IPS-11a (cell line): ENCODE data around the gene DPP9.
"Not testable (repeated sequence)": the region's sequence is repeated elsewhere in the genome, so short reads cannot be mapped to it uniquely, and the experiment has no call there.

Source experiments
- H3K4me3 ChIP-seq: one replicate; pipeline ENCODE4 v1.5.1; 2013; ENCODE audit warnings: low read depth, low read length, control low read depth

The DPP9 gene

DNA sequence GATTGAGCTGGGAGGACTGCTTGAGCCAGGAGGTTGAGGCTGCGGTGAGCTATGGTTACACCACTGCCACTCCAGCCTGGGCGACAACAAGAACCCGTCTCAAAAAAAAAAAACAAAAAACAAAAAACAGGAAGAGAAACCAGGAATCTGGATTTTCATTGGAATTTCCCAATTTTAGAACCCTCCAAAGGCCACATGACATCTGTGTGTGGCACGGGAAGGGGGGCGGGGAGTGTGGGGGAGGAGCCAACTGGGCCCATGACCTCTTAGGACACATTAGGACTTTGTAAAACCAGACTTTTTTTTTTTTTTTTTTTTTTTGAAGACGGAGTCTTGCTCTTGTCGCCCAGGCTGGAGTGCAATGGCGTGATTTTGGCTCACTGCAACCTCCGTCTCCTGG, 32.3 kb downstream of the DPP9 start:
- H3K4me3 ChIP-seq = no peak overlapping the region

- no peak overlapping the region for H3K4me3 ChIP-seq
Observed at GRCh38 chr19:4690361-4690760, 33.3 kb downstream of the DPP9 start.

DNA sequence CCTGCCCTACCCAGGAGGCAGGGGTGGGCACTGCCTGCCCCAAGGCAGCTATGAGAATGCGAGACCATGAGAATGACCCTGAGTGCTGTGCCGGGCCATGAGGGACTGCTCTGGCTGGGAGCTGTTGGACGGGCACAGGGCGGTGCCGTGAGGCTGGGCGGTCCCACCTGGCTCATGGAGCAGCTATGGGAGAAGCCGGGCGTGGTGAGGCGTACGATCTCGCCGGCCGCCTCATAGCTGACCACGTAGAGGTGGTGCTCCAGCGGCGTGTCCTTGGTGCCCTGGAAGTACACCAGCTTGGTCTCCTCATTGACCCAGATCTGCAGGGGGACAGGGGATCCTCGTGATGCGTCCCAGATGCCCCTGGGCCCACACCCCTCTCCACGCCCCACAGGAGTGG, 34.2 kb downstream of the DPP9 start:
- H3K4me3 ChIP-seq = no peak overlapping the region

DNA sequence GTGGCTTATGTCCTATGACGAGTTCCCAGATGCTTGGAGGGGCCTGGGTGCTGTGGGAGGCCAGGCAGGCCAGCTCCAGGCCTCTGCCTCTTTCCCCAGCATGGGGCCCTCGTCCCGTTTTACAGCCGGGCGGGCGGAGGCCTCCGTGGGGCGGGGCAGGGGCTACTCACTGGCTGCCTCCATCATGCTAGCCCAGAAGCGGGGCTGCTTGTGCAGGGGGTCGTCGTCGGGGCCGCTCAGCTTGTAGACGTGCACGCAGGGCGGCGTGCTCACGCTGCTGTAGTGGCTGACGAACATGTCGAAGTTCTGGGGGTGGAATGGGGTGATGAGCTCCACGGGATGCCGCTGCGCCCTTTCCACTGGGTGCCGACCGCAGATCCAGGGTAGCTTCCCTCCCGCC, 35.1 kb downstream of the DPP9 start:
- H3K4me3 ChIP-seq = no peak overlapping the region

- no peak overlapping the region for H3K4me3 ChIP-seq
Observed at GRCh38 chr19:4687396-4687795, 36.2 kb downstream of the DPP9 start.

- H3K4me3 ChIP-seq = no peak overlapping the region
Observed at GRCh38 chr19:4686700-4687099, 36.9 kb downstream of the DPP9 start.

- H3K4me3 ChIP-seq = no peak overlapping the region
Observed at GRCh38 chr19:4684312-4685095, 39.1 kb downstream of the DPP9 start.

GRCh38 chr19:4682417-4683200, 41.0 kb downstream of the DPP9 start:
- H3K4me3 ChIP-seq = no peak overlapping the region

DNA sequence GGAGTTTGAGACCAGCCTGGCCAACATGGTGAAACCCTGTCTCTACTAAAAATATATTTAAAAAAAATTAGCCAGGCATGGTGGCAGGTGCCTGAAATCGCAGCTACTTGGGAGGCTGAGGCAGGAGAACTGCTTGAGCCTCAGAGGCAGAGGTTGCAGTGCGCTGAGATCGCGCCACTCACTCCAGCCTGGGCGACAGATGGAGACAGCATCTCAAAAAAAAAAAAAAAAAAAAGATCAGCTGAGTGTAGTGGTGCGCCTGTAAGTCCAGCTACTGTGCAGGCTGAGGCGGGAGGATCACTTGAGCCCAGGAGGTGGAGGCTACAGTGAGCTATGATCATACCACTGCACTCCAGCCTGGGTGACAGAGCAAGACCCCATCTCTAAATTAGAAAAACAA, 43.6 kb downstream of the DPP9 start:
- not testable (repeated sequence) for H3K4me3 ChIP-seq

GRCh38 chr19:4678881-4679790, 44.5 kb downstream of the DPP9 start:
- H3K4me3 ChIP-seq = no peak overlapping the region

DNA sequence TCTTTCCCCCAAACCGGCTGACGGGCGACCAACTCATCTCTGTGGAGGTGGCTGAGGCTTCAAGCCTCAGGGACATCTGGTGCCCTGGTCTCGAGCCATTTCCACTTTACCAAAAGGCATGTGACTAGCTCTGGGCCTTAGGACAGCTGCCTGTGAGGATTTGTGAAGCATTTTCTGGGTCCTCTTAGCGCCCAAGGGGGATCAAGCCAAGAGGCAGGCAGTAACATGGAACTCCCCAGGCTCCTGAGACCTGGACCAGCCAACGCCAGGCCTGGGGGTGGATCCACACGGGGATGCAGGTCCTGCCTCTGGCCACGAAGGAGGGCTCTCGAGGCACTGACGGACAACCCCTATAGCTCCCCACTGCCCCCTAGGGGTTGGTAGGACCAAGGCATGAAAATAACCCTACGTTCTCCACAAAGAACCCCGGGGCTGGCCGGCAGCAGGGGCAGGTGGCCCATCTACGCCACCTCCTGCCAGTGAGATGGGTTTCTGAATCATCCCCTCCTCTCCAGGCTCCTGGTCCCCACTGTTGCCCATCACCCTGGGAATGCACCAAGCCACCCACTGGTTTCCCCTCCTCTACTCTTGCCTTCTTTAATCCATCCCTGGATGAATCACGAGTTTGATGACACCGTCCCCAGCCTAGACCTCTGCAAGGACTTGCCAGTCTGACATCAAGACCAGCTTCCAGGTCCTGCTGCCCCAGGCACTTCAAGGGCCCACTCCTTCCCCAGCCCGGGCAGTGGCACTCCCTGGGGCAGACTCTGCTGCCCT, 46.5 kb downstream of the DPP9 start:
- H3K4me3 ChIP-seq = no peak overlapping the region

GRCh38 chr19:4675346-4675745, 48.3 kb downstream of the DPP9 start:
- no peak overlapping the region for H3K4me3 ChIP-seq

GRCh38 chr19:4673726-4674125, 49.9 kb downstream of the DPP9 start:
- no peak overlapping the region for H3K4me3 ChIP-seq

DNA sequence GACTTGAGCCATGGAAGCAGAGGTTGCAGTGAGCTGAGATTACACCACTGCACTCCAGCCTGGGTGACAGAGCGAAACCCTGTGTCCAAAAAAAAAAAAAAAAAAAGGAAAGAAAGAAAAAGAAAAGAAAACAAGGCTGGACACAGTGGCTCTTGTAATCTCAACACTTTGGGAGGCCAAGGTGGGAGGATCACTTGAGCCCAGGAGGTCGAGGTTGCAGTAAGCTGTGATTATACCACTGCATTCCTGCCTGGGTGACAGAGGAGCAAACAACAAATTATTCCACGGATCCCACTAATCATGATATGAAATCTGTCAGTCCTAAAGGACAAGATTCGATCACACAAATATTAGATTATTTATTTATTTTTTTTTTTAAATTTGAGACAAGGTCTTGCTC, 50.4 kb downstream of the DPP9 start:
- H3K4me3 ChIP-seq = no peak overlapping the region

- H3K4me3 ChIP-seq = no peak overlapping the region
Observed at GRCh38 chr19:4671185-4671851, 52.3 kb downstream of the DPP9 start.

DNA sequence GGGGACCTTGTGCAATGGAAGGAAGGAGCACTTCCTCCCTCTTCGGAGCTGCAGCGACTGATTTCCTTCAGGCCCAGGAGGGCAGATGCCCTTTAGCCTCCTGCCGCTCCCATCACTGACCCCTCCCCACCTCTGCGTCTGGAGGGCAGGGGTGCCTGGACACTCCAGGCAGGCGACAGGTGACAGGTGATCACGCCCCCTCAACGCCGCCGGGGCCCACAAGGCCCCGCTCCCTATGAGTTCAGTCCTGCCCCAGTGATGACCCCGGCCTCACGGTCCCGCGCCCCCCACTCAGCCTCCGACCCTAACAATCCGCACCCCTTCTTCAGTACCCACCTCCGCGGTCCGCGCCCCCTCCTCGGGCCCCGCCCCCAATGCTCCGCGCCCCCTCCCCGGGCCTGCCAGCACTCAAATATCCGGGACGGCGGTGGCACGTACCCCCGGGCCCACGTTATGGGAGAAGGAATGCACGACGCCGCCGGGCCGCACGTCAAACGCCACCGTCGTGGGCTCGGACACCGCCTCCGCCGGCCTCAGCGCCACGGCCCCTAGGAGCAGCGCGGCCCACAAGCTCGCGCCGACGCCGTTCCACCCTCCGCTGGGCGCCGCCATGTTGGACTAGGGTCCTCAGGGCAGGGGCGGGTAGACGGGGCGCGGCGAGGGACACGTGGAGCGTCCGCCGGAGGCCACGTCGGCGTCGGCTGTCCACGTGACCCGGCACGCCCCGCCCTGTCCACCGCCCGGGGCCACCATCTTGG, 53.7 kb downstream of the DPP9 start, which contains the start of gene MYDGF:
Gene MYDGF (minus strand): TSS at position 620 of the 758 bp plus-strand sequence. CDS start 8 bp downstream, at position 612.
- H3K4me3 ChIP-seq = peak within 1 kb of the TSS; percentile 81

- no peak overlapping the region for H3K4me3 ChIP-seq
Observed at GRCh38 chr19:4664642-4665041, 59.0 kb downstream of the DPP9 start.

- no peak overlapping the region for H3K4me3 ChIP-seq
Observed at GRCh38 chr19:4662812-4663211, 60.8 kb downstream of the DPP9 start.

DNA sequence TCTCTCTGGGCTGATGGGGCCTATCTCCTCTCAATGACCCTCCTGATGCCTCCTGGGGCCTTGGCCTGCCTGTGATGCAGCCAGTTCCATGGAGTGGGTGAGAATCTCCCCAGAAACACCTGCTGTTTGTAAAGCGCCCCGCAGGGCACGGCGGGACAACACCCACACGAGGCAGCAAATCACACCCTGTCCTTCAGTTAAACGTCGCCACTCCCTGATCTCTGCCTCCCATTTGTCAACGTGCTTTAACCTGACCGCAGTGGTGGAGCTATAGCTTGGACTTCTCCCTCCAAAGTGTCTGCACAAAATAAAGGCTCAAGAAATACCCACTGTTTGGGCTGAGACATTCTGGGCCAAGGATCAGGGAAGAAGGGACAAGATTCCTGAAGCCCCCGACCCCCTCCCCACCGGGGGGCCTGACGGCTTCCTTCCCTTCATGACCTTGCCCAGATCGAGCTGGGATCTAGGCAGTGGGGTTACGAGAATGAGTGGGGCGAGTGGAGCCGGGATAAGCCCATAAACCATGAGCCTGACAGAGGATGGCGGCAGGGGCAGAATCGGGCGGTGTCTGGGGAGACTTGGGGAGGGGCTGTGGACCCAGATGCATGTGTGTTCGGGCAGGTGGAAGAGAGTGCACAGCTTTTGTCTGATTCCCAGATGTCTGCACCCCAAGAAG, 61.5 kb downstream of the DPP9 start:
- no peak overlapping the region for H3K4me3 ChIP-seq
